NK-92 treated with Interleukin-12 subunit alpha and Interleukin-12 subunit beta, amount 100 ng/mL, for 24 hours (cell line): ENCODE results near the gene LEKR1.
"Not testable (repeated sequence)": the region's sequence is repeated elsewhere in the genome, so short reads cannot be mapped to it uniquely, and the experiment has no call there.

ENCODE experiments used
- DNase-seq: peaks from one replicate; lab custom pipeline; 2025; lab: John Stamatoyannopoulos, UW

LEKR1 gene

DNA sequence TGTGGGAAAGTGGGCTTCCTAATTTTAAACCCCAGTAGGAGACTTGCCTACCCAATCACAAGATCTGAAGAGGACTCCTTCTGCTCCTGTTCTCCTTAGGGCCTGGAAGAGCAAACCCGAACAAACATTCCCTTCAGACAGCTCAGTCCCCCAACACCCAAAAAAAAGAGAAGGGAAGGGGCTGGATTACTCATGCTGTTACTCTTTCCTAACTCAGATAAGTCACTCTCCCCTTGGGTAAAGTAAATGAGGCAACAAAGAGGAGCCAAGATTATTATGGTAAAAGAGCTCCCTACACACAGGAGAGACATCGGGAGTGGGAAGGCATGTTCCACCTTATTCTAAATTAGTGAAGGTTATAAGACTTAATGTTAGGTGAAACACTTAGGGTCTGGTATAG lies 18.1 kb upstream of the LEKR1 start:
- no peak for DNase-seq

DNA sequence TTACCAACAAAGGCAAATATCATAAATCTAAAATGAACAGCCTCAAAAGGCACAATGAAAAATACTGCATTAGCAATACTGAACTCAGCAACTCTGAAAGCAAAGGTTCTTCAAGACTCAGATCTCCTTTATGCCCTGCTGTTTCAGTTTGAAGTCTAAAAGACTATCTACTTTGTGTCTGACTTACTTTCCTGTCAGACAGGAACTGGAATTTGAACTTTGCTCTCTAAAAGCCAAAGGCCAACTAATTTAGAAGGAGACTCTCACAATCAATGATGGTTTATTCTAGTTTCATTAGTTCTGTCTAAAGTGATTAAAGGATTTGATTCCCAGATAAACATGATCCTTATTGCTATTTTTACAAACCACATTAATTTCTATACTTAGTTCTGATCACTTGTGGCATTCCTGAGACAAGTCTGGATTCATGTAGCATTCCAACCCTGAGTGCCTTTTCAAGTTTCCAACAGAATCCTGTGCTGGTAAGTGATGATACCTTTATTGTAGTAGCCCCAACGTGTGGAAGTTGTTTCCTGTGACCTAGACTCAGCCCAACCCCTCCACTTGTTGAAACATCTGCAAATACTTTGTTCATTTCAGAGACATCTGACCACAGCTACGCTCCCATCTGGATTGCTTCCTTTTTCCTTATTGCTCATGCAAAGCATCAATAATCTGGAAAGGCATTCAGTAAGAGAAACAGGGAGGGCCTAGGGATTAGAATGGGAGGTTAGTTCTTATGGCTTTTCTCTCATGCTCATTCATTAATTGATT lies 14.9 kb upstream of the LEKR1 start:
- no peak for DNase-seq

GRCh38 chr3:156812521-156813335 lies 13.4 kb upstream of the LEKR1 start:
- DNase-seq: no peak

DNA sequence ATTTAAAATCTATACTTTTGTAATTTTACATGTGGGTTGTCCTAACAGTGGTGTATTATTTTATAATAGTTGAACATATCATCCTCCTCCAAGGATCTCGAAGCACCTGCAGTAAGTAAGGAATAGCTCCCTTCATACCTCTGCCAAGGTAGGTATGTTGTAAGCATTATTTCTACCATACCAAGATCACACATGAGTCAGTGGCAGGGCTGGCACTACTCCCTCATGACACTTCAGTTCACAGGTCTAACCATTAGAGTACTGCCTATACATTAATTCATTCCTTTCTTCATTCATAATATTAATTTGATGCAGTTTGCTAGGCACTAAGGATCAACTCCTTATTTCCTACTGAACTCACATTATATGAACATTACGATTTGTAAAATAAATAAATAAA lies 11.9 kb upstream of the LEKR1 start:
- DNase-seq: no peak

- DNase-seq: no peak
These were observed 9.9 kb upstream of the LEKR1 start for GRCh38 chr3:156816091-156816793.

DNA sequence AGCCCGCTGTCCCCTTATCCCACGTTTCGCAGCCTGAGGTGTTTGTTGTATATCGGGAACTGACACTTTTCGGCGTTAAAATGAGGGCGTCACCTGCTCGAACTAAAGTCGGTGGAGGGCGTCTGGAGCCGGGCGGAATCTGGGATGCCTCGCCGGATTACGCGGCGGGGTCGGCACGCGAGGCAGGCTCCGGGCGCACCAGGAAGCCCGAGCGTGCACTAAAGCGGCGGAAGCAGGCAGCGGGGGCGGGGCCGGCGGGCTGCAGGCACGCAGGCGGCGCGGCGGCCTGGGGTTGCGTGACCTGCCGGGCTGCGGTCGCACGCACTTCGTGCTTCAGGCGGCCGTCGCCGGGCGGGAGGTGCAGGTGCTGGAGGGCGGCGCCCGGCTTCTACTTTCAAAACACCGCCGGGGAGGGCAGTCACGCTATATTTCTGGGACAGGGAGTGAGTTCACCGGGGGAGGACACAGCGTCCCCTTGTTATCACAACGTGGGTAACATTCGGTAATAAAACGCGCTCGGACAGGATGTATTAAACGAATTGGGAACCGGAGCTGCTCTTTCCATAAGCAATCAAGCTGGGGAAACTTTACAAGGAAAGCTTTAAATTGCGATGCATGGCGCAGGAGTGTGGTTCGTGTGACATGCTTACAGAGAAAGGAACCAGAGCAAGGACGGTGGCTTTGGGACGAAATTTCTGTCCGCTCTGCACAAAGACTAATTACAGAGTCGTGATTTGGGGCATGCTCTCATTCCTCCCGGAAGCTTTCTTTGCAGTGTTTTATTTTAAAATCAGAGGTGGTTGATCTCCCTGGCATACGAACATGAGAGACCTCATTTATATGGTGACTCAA lies 9.1 kb upstream of the LEKR1 start:
- DNase-seq: no peak

GRCh38 chr3:156817646-156818272 lies 8.4 kb upstream of the LEKR1 start:
- no peak for DNase-seq

- no peak for DNase-seq
These were observed 7.9 kb upstream of the LEKR1 start for GRCh38 chr3:156818273-156818651.

- DNase-seq: no peak
These were observed 7.3 kb upstream of the LEKR1 start for GRCh38 chr3:156818890-156819289.

- DNase-seq: no peak
These were observed 6.1 kb upstream of the LEKR1 start for GRCh38 chr3:156819842-156820691.

GRCh38 chr3:156820692-156821080 lies 5.5 kb upstream of the LEKR1 start:
- no peak for DNase-seq

GRCh38 chr3:156822626-156823260 lies 3.4 kb upstream of the LEKR1 start:
- DNase-seq: not testable (repeated sequence)

DNA sequence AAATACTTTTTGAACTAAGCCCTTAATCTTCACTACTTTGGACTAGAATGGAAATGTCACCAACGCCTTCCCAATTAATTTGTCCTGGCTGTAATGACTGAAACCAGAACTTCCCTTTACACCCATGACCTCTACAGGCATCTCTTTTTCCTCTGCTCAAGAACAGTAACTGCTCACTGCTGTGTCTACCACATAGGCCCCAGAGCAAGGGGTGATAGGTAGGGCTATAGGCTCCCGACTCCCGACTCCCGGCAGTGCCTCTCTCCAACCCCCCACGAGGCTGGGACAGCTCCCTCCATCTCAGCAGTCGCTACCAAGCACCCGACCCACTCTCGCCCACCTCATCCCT lies 384 bp upstream of the LEKR1 start:
- no peak for DNase-seq

DNA sequence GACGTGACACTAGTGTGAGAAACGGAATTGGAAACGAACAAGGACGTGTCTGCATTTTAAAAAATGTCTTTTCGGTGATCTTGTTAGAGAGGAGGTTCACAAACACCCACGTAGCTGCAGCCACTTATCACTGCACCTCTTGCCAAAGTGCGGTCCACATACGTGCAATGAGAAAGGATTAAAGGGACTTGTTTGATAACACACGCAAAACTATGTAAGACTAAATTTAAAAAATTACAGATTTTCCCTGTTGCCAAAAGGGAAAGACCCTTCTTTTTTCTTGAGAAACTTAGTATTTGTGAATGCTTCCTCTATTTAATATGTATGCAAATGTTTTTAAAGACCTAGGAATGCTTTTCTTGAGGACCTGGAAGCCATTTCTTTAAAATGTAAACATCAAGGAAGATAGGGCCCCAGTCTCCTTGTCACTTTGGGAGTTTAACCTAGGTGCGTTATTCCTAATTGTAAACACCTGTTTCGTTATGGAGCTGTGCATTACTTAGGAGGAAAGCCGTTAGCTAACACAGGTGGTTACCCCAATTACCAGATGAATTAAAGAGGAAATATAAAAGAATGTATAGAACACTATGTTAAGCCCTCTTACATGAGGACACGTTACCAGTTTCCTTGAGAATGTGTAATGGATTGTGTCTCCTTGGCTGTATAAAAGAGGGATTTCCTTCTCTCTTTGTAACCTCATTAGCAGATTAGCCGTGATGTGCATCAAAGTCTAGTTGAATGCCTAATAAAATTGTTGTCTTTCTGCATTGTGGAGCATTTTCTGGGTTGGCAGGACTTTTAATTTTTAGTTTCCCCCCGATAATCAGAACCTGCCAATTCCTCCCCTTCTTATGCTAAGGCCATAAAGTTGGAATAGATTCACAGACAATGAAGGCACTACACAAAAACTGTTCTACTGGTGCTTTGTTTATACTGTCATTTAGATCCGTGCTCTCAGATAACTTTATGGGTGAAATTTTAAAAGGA lies 1.0 kb downstream of the LEKR1 start:
- DNase-seq: no peak

- no peak for DNase-seq
These were observed 4.9 kb downstream of the LEKR1 start for GRCh38 chr3:156831006-156831405.

GRCh38 chr3:156834435-156834834 lies 8.3 kb downstream of the LEKR1 start:
- no peak for DNase-seq

- DNase-seq: no peak
These were observed 8.9 kb downstream of the LEKR1 start for GRCh38 chr3:156834962-156835535.

- DNase-seq: no peak
These were observed 10.5 kb downstream of the LEKR1 start for GRCh38 chr3:156836701-156837100.
